Regular cardiac myocyte (primary cell): ENCODE results near the gene AP3D1. TPM values are rescaled to one million over a fixed set of nuclear protein-coding genes. Genes with fewer than 3 reads are reported as not detected.

ENCODE experiments used
- total RNA-seq: library from RNA; depleted of rRNA; stranded (reverse); fragments of >200 nt; gene quantifications from 2 replicates; pipeline ENCODE4 v1.2.3, GENCODE V29; 2014

The AP3D1 gene
- total RNA-seq = 89.4 and 121 TPM in 2 replicates

GRCh38 chr19:2151339-2152229 lies at the start of gene AP3D1:
Gene AP3D1 (minus strand): TSS chr19:2151566. CDS start chr19:2151334, 232 bp downstream.

GRCh38 chr19:2096480-2097202 lies 54.7 kb downstream of the AP3D1 start, which contains the start of gene IZUMO4:
Gene IZUMO4 (plus strand): TSS chr19:2096915. CDS start chr19:2096946, 31 bp downstream.

GRCh38 chr19:2096034-2096479 lies 55.3 kb downstream of the AP3D1 start, which contains the start of gene MOB3A:
Gene MOB3A (minus strand): TSS chr19:2096326. CDS start chr19:2078560, 17,766 bp downstream.

GRCh38 chr19:2050991-2051772 lies 100.2 kb downstream of the AP3D1 start, which contains the start of gene MKNK2:
Gene MKNK2 (minus strand): TSS chr19:2051244. CDS start chr19:2050851, 393 bp downstream.

Other genes with a start within 250 kb of the AP3D1 start
- gene ADAT3, start 246.2 kb downstream of the AP3D1 start, total RNA-seq = 1.3 and 1.7 TPM in 2 replicates
- gene SCAMP4, start 246.2 kb downstream of the AP3D1 start, total RNA-seq = 31.3 and 34.7 TPM in 2 replicates
- gene CSNK1G2, start 210.4 kb downstream of the AP3D1 start, total RNA-seq = 42.8 and 45.4 TPM in 2 replicates
- gene BTBD2, start 135.9 kb downstream of the AP3D1 start, total RNA-seq = 37.5 and 47.5 TPM in 2 replicates
- 73.9 and 89.0 TPM in 2 replicates for gene MKNK2, start 100.3 kb downstream of the AP3D1 start, total RNA-seq
- 8.5 and 17.1 TPM in 2 replicates for gene MOB3A, start 55.2 kb downstream of the AP3D1 start, total RNA-seq
- gene IZUMO4, start 54.7 kb downstream of the AP3D1 start, total RNA-seq = 0.58 and 0.85 TPM in 2 replicates
- gene DOT1L, start 12.4 kb upstream of the AP3D1 start, total RNA-seq = 3.7 and 8.8 TPM in 2 replicates
- gene PLEKHJ1, start 84.8 kb upstream of the AP3D1 start, total RNA-seq = 35.5 and 65.2 TPM in 2 replicates
- 17.4 and 22.6 TPM in 2 replicates for gene SF3A2, start 85.3 kb upstream of the AP3D1 start, total RNA-seq
- 0.19 and 0.85 TPM in 2 replicates for gene AMH, start 97.8 kb upstream of the AP3D1 start, total RNA-seq
- gene JSRP1, start 104.9 kb upstream of the AP3D1 start, total RNA-seq = under 0.01 TPM in 1 of 2 replicates, not detected in the other
- gene PEAK3, start 130.6 kb upstream of the AP3D1 start, total RNA-seq = not detected in 2 replicates
- not detected in 2 replicates for gene LINGO3, start 156.6 kb upstream of the AP3D1 start, total RNA-seq
- 121 and 187 TPM in 2 replicates for gene LSM7, start 177.0 kb upstream of the AP3D1 start, total RNA-seq
- 20.3 and 24.8 TPM in 2 replicates for gene SPPL2B, start 177.1 kb upstream of the AP3D1 start, total RNA-seq
- under 0.01 TPM in 2 replicates for gene TMPRSS9, start 208.7 kb upstream of the AP3D1 start, total RNA-seq